Measurements from ENCODE around the gene FSTL4.

Gene FSTL4

GRCh38 chr5:133610489-133611356 is 1.6 kb downstream of the FSTL4 start:
- DNase-seq: peak; percentile 19

DNA sequence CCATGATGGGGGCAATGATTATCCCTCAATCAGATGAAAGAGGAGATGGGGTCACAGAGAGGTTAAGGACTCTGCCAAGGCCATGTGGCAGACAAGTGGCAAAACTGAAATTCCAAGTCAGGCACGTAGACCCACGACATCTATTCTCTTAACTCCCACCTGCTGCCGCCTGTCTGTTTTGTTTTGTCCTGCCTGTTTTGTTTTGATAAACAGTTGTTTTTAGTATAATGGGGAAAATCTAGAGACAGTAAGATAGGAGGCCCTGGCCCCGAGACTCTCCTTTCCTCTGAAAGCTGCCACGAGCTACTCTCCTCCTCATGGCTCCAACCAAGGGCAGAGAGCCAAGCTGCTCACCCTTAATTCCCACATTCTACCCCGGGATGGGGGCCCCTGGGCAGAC is 4.9 kb downstream of the FSTL4 start:
- DNase-seq: no peak

DNA sequence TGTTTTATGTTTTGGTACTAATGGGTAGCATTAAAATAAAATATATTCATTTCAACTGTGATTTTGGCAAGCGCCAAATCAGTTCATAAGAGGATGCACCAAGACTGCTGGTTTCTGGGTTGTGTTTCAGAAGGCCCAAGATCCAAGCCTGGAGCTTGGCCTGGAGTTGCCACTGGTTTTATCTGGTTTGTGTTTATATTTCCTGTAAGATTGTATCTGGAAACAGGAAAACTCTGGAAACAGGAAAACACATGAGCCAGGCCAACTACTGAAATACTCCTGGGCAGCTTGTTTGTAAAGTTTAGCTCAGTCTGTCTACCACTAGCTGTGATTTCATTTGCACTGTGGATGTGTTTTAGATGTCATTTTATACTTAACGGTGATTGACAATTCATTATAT is 5.5 kb downstream of the FSTL4 start:
- DNase-seq: no peak

DNA sequence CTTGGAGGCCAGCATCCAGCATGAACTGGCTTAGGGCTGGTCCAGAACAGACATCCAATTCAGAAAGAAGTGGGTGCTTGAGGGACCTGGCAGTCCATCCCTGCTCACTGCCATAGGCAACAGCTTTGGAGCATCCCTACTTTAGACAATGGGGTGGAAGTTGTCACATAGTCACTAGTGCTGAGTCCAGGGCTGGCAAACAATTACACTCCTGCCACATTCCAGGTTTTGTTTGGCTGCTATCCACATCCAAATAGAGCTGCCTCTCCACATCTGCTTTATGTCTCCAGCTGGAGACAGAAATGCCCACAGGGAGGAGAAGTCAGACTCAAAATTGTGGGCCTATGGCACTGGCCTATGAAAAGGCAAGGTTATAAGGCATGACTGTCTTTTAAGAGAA is 7.0 kb downstream of the FSTL4 start:
- DNase-seq: no peak

DNA sequence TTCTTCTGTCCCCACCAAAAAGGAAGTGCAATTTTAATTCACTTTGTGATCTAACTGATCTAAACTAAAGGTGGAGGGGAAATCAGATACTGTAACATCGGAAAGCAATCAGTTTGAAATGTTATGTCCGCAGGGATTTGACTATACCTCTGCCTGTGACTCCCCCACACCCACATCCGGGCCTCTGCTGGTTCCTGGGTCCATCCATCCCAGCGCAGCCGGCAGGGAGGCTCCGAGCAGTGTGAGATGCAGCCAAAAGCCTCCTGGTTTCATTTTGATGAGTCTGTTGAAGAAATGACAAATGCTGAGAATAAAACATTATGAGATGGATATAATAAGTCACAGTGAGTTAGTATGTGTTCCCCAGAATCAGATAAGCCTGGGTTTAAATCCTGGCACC is 8.6 kb downstream of the FSTL4 start:
- no peak for DNase-seq

- no peak for DNase-seq
Measured at GRCh38 chr5:133602835-133603380, 9.4 kb downstream of the FSTL4 start.

- no peak for DNase-seq
Measured at GRCh38 chr5:133599600-133599999, 12.7 kb downstream of the FSTL4 start.

GRCh38 chr5:133599044-133599443 is 13.3 kb downstream of the FSTL4 start:
- no peak for DNase-seq

DNA sequence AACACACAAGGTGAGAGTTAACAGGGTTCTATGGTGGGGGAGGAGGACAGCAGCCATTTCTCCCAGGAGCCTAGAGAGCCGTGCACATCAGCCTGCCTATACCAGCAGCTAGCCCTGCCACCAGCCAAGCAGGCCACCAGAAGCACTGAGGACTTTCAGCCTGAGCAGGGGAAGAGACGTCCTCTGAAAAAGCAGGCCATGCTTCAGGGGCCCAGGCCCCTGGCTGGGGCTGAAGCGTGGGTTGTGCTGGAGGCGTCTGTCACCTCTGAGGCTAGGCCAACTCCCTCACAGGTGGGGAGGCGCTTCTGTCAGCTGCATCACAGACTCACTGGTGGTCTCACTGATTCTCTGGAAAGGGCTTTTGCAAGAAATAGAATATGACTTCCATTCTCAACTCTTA is 16.3 kb downstream of the FSTL4 start:
- DNase-seq: no peak

- DNase-seq: no peak
Measured at GRCh38 chr5:133595465-133595864, 16.9 kb downstream of the FSTL4 start.

GRCh38 chr5:133589286-133589685 is 23.1 kb downstream of the FSTL4 start:
- DNase-seq: no peak

DNA sequence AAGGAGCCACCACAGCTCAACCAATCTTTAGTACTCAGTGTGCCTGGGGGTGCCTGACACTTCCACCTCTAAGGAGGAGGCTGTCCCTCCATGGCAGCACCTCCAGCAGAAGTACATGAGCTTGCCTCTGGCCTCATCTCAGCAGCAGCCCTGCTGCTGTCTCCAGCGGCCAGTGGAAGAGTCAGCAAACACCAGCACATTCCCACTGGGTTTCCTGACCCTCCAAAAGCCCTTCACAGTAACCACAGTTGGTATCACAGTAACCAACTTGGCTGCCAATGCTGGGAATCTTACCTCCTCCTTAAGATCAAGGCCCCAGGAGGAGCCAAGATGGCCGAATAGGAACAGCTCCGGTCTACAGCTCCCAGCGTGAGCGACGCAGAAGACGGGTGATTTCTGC is 29.4 kb downstream of the FSTL4 start:
- no peak for DNase-seq

DNA sequence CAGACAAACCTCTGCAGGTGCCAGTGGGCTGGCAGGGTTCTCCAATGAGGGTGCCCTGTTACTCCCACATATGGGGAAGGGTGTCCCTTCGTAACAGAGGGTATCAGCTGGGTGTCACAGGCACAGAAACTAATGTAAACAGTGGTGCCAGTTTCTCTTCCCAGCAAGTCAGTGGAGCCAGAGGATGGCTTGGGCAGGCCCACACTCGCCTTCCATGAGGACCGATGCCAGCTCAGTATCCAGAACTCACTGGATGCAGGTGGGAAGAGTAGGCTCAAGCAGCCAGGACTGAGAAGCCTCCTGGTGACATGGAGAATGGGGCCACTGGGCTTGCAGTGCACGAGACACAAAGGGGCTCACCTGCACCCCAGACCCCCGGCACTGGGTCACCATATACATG is 30.4 kb downstream of the FSTL4 start:
- no peak for DNase-seq

- no peak for DNase-seq
Measured at GRCh38 chr5:133581348-133581747, 31.0 kb downstream of the FSTL4 start.

DNA sequence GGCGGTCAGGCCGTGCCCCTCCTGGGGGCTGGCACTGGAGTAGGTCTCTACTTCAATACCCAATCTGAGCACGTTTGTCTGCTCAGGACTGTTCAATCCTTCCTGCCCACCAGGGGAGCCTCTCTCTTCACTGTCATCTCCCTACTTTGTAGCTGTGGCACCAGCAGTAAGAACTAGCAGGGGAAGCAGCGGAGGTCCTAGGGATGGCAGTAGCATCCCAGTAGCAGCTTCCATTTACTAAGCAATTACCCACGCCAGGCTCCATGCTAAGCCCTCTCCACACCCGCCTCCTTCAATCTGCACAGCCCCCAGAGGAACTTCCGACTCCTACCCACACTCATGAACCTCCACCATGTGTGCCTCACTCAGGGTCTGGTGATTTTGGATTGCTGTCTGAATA is 31.7 kb downstream of the FSTL4 start:
- no peak for DNase-seq

DNA sequence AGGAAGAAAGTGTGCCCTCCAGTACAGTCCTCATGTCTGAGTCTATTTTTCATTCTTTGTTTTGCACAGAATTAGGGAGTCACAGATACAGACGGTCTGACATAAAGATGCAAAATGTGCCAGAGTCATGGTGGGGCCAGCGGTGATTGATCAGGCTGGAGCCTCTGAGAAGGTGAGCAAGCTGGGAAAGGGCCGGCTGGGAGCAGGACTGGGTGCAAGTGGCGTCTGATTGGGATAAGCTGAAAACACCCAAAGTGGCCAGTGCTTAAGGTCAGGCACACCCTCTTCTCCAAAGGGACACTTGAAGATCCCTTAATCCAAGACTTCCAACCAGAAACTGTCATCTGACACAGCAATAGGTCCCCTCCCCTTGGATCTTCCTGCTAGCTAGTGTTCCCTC is 32.6 kb downstream of the FSTL4 start:
- no peak for DNase-seq

DNA sequence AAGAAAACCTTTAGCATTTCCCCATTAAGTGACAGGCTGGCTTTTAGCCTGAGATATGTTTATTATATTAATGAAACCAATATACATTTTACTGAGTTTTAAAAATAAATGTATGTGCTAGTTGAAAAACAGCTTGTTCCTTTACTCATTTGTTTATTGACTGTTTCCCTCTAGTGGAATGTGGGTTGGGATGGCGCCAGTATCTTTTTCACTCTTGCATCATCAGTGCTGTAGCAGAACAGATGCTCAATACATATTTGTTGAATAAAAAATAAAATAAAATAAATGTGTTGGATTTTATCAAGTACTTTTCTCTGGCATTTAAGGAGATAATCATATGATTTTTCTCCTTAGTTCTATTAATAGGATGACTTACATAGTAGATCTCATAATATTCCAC is 43.0 kb downstream of the FSTL4 start:
- DNase-seq: no peak

DNA sequence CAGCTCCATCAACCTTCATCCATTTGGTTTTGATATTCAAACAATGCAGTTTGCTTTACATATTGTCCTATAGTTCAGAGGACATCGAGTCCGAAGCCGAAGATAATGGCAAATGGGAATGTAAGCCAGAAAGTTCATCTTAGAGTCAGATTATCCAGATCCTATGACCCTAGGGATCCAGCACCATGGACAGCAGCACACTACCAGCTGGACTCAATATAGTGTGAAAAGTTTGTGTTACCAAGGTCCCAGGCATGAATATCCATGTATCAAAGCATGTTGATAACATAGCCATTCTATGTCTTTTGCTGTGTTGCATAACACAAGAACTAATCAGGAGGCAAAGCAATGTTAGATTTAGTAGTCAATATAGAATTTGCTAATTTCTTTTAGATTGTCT is 46.3 kb downstream of the FSTL4 start:
- no peak for DNase-seq

DNA sequence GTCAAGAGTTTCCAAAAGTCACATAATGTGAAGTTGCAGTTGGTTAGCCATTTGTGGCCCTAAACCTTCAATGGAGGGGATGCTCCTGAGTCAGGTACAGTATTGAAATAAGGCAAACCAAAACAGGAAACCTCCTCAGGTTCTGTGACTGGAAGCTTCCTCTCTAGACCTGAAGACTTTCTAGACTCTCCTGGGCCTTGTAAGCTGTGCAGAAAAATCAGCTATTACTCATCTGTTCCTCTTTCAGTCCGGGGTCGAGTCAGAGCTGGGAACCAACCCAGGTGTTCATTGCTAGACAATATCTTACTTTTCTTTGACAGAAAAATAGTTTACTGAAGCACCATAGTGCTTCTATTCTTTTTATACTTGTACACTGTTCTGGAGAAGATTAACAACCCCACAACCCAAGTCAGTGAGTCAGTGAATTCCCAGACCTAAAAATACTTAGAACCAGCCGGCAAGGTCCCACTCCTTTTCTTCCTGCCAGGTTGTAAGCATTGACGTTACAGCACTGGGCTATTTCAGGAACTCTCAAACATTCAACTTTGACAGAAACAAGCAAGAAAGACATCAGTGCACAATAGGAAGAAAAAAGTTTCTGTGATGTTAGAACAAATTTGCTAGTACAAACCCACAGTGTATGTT is 47.3 kb downstream of the FSTL4 start:
- DNase-seq: no peak

DNA sequence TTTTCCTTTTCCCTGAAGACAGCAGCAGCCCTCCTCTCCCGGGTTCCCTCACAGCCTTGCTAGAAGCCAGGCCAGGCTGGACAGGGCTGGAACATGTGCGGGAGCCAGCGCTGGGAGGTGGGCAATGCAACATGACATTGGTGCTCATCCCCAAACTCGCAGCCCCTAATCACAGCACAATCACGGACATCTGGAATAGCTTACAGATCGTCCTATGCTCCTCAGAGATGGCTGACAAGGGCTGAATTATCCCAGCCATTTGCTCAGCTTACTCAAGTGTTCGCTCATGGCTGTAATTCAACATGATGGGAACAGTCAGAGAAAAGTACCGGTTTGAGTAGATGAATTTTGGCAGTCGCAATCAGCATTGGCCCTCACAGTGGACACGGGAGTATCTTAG is 49.8 kb downstream of the FSTL4 start:
- no peak for DNase-seq

GRCh38 chr5:133559960-133560359 is 52.4 kb downstream of the FSTL4 start:
- DNase-seq: no peak

GRCh38 chr5:133556551-133556950 is 55.8 kb downstream of the FSTL4 start:
- DNase-seq: no peak

- DNase-seq: no peak
Measured at GRCh38 chr5:133554279-133554678, 58.1 kb downstream of the FSTL4 start.

- DNase-seq: peak; percentile 36
Measured at GRCh38 chr5:133552925-133553525, 59.3 kb downstream of the FSTL4 start.

All from activated gamma-delta T cell treated with Interleukin-2 at 50 U/mL for 16 hours (primary cell).